ENCODE data around the gene KIRREL1.

Gene KIRREL1

DNA sequence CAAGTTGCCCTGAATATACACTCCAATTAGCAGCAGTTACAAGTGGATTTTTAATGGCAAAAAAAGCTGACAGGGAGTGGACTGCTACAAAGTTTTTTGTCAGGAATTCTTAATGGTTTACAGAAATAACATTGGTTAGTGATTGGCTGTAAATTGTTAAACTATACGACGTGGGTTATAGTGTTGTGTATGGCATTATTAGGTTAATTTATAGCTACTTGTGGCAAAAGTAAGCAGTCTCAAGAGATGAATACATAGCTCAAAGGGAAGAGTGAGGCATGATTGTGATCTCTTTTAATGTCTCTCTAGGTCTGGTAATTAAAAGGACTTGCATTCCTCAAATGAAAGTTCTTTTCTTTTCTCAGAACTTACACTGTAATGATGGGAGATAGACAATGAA lies 111.4 kb downstream of the KIRREL1 start:
- ATAC-seq = no peak
- no peak for TF ChIP-seq ARNTL (CRISPR knock-in tag; IDR thresholded peaks at IDR 0.05; ENCODE audit: borderline replicate concordance, low read depth)
- TF ChIP-seq, protein P1, sequence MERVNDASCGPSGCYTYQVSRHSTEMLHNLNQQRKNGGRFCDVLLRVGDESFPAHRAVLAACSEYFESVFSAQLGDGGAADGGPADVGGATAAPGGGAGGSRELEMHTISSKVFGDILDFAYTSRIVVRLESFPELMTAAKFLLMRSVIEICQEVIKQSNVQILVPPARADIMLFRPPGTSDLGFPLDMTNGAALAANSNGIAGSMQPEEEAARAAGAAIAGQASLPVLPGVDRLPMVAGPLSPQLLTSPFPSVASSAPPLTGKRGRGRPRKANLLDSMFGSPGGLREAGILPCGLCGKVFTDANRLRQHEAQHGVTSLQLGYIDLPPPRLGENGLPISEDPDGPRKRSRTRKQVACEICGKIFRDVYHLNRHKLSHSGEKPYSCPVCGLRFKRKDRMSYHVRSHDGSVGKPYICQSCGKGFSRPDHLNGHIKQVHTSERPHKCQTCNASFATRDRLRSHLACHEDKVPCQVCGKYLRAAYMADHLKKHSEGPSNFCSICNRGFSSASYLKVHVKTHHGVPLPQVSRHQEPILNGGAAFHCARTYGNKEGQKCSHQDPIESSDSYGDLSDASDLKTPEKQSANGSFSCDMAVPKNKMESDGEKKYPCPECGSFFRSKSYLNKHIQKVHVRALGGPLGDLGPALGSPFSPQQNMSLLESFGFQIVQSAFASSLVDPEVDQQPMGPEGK (CRISPR knock-in tag; IDR thresholded peaks at IDR 0.05; ENCODE audit: borderline replicate concordance) = no peak
- no peak for TF ChIP-seq ZC3H10 (CRISPR knock-in tag; IDR thresholded peaks at IDR 0.05)
- TF ChIP-seq TCF4 (CRISPR knock-in tag; IDR thresholded peaks at IDR 0.05; ENCODE audit: borderline replicate concordance) = no peak
- TF ChIP-seq SNAI2 (CRISPR knock-in tag; IDR thresholded peaks at IDR 0.05) = no peak
- TF ChIP-seq PPARA (CRISPR knock-in tag; IDR thresholded peaks at IDR 0.05; ENCODE audit: borderline replicate concordance) = no peak
- no peak for TF ChIP-seq TOX (CRISPR knock-in tag; IDR thresholded peaks at IDR 0.05; ENCODE audit: borderline replicate concordance)
- no peak for TF ChIP-seq ESRRG (CRISPR knock-in tag; IDR thresholded peaks at IDR 0.05)

- ATAC-seq = no peak
- TF ChIP-seq BACH2 (CRISPR knock-in tag; IDR thresholded peaks at IDR 0.05; ENCODE audit: borderline replicate concordance) (no peak), ZC3H10 (CRISPR knock-in tag; IDR thresholded peaks at IDR 0.05) (no peak), OSR1 (CRISPR knock-in tag; IDR thresholded peaks at IDR 0.05) (no peak), ZFP30 (CRISPR knock-in tag; IDR thresholded peaks at IDR 0.05) (no peak), ZNF565 (CRISPR knock-in tag; conservative IDR thresholded peaks at IDR 0.05; ENCODE audit: low read depth) (no peak), ESRRG (CRISPR knock-in tag; IDR thresholded peaks at IDR 0.05) (no peak)
Measured at GRCh38 chr1:158105352-158106095, 112.1 kb downstream of the KIRREL1 start.

- TF ChIP-seq PPARA (CRISPR knock-in tag; IDR thresholded peaks at IDR 0.05; ENCODE audit: borderline replicate concordance) = no peak
- TF ChIP-seq TOX (CRISPR knock-in tag; IDR thresholded peaks at IDR 0.05; ENCODE audit: borderline replicate concordance) = no peak
- no peak for TF ChIP-seq GLIS3 (CRISPR knock-in tag; IDR thresholded peaks at IDR 0.05)
- TF ChIP-seq, protein P2, sequence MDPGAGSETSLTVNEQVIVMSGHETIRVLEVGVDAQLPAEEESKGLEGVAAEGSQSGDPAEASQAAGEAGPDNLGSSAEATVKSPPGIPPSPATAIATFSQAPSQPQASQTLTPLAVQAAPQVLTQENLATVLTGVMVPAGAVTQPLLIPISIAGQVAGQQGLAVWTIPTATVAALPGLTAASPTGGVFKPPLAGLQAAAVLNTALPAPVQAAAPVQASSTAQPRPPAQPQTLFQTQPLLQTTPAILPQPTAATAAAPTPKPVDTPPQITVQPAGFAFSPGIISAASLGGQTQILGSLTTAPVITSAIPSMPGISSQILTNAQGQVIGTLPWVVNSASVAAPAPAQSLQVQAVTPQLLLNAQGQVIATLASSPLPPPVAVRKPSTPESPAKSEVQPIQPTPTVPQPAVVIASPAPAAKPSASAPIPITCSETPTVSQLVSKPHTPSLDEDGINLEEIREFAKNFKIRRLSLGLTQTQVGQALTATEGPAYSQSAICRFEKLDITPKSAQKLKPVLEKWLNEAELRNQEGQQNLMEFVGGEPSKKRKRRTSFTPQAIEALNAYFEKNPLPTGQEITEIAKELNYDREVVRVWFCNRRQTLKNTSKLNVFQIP (CRISPR knock-in tag; IDR thresholded peaks at IDR 0.05; ENCODE audit: borderline replicate concordance, low read depth) = no peak
- TF ChIP-seq, protein P3, sequence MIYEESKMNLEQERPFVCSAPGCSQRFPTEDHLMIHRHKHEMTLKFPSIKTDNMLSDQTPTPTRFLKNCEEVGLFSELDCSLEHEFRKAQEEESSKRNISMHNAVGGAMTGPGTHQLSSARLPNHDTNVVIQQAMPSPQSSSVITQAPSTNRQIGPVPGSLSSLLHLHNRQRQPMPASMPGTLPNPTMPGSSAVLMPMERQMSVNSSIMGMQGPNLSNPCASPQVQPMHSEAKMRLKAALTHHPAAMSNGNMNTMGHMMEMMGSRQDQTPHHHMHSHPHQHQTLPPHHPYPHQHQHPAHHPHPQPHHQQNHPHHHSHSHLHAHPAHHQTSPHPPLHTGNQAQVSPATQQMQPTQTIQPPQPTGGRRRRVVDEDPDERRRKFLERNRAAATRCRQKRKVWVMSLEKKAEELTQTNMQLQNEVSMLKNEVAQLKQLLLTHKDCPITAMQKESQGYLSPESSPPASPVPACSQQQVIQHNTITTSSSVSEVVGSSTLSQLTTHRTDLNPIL (CRISPR knock-in tag; IDR thresholded peaks at IDR 0.05; ENCODE audit: low read depth) = no peak
- TF ChIP-seq ZNF70 (CRISPR knock-in tag; IDR thresholded peaks at IDR 0.05) = no peak
- no peak for TF ChIP-seq RARB (CRISPR knock-in tag; IDR thresholded peaks at IDR 0.05)
- no peak for TF ChIP-seq ZNF565 (CRISPR knock-in tag; conservative IDR thresholded peaks at IDR 0.05; ENCODE audit: low read depth)
- TF ChIP-seq, protein P1 (CRISPR knock-in tag; IDR thresholded peaks at IDR 0.05; ENCODE audit: borderline replicate concordance) = no peak
- no peak for TF ChIP-seq TCF4 (CRISPR knock-in tag; IDR thresholded peaks at IDR 0.05; ENCODE audit: borderline replicate concordance)
- no peak for TF ChIP-seq ZNF8 (CRISPR knock-in tag; IDR thresholded peaks at IDR 0.05)
- TF ChIP-seq ZFP3 (CRISPR knock-in tag; IDR thresholded peaks at IDR 0.05) = no peak
- no peak for TF ChIP-seq ZC3H10 (CRISPR knock-in tag; IDR thresholded peaks at IDR 0.05)
- no peak for TF ChIP-seq ARNTL (CRISPR knock-in tag; IDR thresholded peaks at IDR 0.05; ENCODE audit: borderline replicate concordance, low read depth)
- no peak for TF ChIP-seq ESRRG (CRISPR knock-in tag; IDR thresholded peaks at IDR 0.05)
- no peak for TF ChIP-seq TSHZ2 (CRISPR knock-in tag; IDR thresholded peaks at IDR 0.05)
- no peak for ATAC-seq
Measured at GRCh38 chr1:158107916-158108315, 114.5 kb downstream of the KIRREL1 start.
